Lung (tissue), 12 donors: Measurements from ENCODE around the gene SACM1L. TPM values are rescaled to one million over a fixed set of nuclear protein-coding genes. Genes with fewer than 3 reads are reported as not detected.

ENCODE experiments used
- ATAC-seq: fragments of 200-7000 bp; cut with Tn5 transposase; one replicate; pipeline ENCODE4 v1.9.1; 2020; ENCODE audit warnings: moderate number of reproducible peaks; ENCODE audit not compliant: insufficient read depth, low FRiP score
- DNase-seq, 3 donors: peaks; one replicate each; pipeline ENCODE4 v3.0.0-alpha.2; 2013 to 2017
- H3K27ac ChIP-seq, 2 donors: one replicate each; pipeline ENCODE4 v1.5.1; 2013; ENCODE audit warnings: mild to moderate bottlenecking in 2 of 2, moderate library complexity in 2 of 2, control low read depth in 1 of 2, inconsistent platforms in 1 of 2, low read depth in 1 of 2, low read length in 1 of 2
- H3K27me3 ChIP-seq, 3 donors: one replicate each; pipeline ENCODE4 v1.5.1; 2013; ENCODE audit warnings: low read length in 2 of 3; ENCODE audit not compliant: control insufficient read depth in 3 of 3, insufficient read depth in 3 of 3
- H3K36me3 ChIP-seq, 4 donors: one replicate each; pipeline ENCODE4 v1.5.1; 2013; ENCODE audit warnings: low read length in 4 of 4, mild to moderate bottlenecking in 1 of 4, moderate library complexity in 1 of 4; ENCODE audit not compliant: control insufficient read depth in 4 of 4, insufficient read depth in 4 of 4
- H3K4me1 ChIP-seq, 5 donors: one replicate each; pipeline ENCODE4 v1.5.1; 2013; ENCODE audit warnings: low read length in 5 of 5, mild to moderate bottlenecking in 2 of 5, moderate library complexity in 1 of 5; ENCODE audit not compliant: control insufficient read depth in 5 of 5, insufficient read depth in 5 of 5
- H3K4me3 ChIP-seq: one replicate; pipeline ENCODE4 v1.5.1; 2013; ENCODE audit warnings: mild to moderate bottlenecking, control low read depth, moderate library complexity
- H3K9ac ChIP-seq, 2 donors: one replicate each; pipeline ENCODE4 v1.5.1; 2013; ENCODE audit warnings: low read length in 2 of 2, control low read depth in 1 of 2; ENCODE audit not compliant: insufficient read depth in 1 of 2
- H3K9me3 ChIP-seq, 4 donors: one replicate each; pipeline ENCODE4 v1.5.1; 2013; ENCODE audit warnings: low read length in 3 of 4, mild to moderate bottlenecking in 1 of 4, moderate library complexity in 1 of 4; ENCODE audit not compliant: control insufficient read depth in 4 of 4, insufficient read depth in 3 of 4
- WGBS, 2 donors: extraction: QIAGEN DNeasy Blood & Tissue Kit; methylation state at CpG; one replicate each; pipeline ENCODE4 v1.1.7; 2013; 5-methylcytosine and 5-hydroxymethylcytosine counted together
- polyA plus RNA-seq, 2 donors: library from polyadenylated mRNA; stranded (reverse); fragments of 200-250 nt; gene quantifications; one replicate each; pipeline ENCODE4 v1.2.1, GENCODE V29; 2013
- total RNA-seq, 2 donors: library from RNA; depleted of rRNA in 1 of 2; stranded (reverse); fragments of >200 nt in 1 of 2; gene quantifications; one replicate each; pipeline ENCODE4 v1.2.1, GENCODE V29; 2014 to 2021
- TF ChIP-seq, protein P1 (sequence below): IDR thresholded peaks from 2 replicates; pipeline ENCODE4 v1.5.1; 2012; ENCODE audit warnings: mild to moderate bottlenecking; ENCODE audit errors: control extremely low read depth, extremely low read depth
- donor health status: control.
- donor health status: control.
- donor health status: Bipolar disorder and iron deficiency.
- donor health status: healthy.
- donor health status: DM: yes; HTN: yes; CAD: no.

SACM1L gene
- total and polyA plus RNA-seq, 4 donors, result 23.3 to 117 (median 43.8) TPM

DNA sequence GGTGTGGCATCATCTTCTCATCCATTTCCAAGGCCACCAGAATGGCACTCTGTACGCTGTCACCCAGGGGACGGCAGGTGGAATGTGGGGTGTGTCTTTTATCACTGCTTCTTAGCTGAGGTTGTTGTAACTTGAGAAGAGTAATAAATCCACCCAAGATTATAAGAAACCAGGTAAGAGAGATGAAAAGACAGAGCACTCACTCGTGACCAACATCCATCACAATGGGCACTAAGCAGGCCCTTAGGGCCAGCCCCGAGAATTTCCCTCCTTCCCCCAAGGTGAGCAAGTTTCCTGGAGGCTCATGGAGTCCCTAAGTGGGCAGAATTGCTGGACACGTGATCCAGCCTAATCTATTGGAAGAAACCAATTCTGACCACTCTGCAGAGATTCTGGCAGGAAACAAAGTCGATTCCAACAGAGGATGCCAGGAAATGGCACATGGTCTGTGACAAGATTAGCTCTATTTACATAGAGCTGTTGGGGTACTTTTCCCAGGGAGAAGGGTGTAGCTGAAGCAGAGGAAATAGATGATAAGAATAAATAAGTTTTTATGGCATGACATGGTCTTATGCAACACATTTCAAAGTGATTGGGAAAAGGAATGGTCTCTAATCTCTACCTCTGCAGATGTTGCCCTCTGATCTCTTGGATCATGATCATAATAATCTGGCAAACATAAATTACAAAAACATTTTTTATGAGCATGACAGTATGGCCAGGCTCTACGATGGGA lies 84.7 kb downstream of the SACM1L start:
- no peaks in the 10 kb centered on the region for H3K27me3 ChIP-seq

DNA sequence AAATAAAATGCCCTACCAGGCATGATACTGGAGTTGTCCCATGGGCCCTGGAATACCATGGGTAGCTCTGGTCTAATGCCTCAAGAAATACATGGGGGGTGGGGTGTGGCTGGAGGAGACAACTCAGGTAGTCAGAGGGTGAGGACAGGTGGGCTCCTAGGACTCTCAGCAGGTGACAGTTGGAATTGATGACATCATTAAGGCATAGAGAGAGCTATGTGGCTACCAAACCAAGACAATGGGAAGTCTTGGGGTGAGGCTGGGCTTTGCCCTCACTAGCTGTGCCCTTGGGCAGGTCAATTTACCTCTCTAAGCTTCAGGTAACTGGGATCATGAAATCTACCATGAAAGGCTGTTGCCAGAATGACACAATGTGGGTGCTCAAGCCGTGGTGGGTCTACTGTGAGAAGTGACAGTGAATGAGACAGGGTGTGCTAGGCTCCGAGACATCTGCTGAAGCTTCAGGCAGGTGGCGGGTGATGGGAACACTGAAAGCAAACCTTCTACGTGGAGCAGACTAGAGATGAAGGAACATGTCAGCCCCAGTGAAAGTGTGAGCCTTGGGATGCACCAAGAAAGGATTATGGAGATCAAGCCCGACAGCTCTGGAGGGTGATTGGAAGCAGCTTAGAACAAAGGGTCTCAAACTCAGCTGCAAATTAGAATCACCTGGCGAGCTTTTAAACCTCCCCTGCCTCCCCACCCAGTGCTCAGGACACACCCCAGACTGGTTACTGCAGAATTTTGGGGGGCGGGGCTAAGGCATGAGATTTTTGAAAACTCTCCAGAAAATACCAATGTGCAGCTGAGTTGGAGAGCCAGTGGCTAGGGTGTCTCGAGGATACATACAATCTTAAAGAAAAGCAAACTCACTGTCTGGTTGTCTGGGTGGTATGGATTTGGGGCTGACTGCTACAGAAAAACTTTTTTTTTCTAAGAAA lies 85.7 kb downstream of the SACM1L start:
- H3K9me3 ChIP-seq, result no peaks in the 10 kb centered on the region
- DNase-seq, result no peak
- H3K4me3 ChIP-seq, result no peak overlapping the region
- H3K4me1 ChIP-seq, result peaks cover 0 to 20% (median 4%) of the 10 kb centered on the region in 5 donors
- H3K36me3 ChIP-seq, result no peaks in the 10 kb centered on the region
- TF ChIP-seq, protein P1, sequence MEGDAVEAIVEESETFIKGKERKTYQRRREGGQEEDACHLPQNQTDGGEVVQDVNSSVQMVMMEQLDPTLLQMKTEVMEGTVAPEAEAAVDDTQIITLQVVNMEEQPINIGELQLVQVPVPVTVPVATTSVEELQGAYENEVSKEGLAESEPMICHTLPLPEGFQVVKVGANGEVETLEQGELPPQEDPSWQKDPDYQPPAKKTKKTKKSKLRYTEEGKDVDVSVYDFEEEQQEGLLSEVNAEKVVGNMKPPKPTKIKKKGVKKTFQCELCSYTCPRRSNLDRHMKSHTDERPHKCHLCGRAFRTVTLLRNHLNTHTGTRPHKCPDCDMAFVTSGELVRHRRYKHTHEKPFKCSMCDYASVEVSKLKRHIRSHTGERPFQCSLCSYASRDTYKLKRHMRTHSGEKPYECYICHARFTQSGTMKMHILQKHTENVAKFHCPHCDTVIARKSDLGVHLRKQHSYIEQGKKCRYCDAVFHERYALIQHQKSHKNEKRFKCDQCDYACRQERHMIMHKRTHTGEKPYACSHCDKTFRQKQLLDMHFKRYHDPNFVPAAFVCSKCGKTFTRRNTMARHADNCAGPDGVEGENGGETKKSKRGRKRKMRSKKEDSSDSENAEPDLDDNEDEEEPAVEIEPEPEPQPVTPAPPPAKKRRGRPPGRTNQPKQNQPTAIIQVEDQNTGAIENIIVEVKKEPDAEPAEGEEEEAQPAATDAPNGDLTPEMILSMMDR, result no peak
- H3K27ac ChIP-seq, result no peak overlapping the region
- WGBS, 2 donors, result 86 to 87% methylated on average over 8 of the region's 8 CpGs
- no peaks in the 10 kb centered on the region for H3K27me3 ChIP-seq
- no peak for ATAC-seq
- H3K9ac ChIP-seq, result no peak overlapping the region

More for the DNA sequence above, 84.7 kb downstream of the SACM1L start:
- Histone ChIP-seq H3K36me3 (no peaks in the 10 kb centered on the region), H3K4me1 (peaks cover 0 to 20% (median 4%) of the 10 kb centered on the region in 5 donors), H3K4me3 (no peak overlapping the region), H3K27ac (no peak overlapping the region), H3K9me3 (no peaks in the 10 kb centered on the region), H3K9ac (no peak overlapping the region)
- 58 to 65% methylated on average over 7 of the region's 7 CpGs for WGBS, 2 donors
- no peak for ATAC-seq
- DNase-seq, result no peak
- TF ChIP-seq, protein P1, result no peak

DNA sequence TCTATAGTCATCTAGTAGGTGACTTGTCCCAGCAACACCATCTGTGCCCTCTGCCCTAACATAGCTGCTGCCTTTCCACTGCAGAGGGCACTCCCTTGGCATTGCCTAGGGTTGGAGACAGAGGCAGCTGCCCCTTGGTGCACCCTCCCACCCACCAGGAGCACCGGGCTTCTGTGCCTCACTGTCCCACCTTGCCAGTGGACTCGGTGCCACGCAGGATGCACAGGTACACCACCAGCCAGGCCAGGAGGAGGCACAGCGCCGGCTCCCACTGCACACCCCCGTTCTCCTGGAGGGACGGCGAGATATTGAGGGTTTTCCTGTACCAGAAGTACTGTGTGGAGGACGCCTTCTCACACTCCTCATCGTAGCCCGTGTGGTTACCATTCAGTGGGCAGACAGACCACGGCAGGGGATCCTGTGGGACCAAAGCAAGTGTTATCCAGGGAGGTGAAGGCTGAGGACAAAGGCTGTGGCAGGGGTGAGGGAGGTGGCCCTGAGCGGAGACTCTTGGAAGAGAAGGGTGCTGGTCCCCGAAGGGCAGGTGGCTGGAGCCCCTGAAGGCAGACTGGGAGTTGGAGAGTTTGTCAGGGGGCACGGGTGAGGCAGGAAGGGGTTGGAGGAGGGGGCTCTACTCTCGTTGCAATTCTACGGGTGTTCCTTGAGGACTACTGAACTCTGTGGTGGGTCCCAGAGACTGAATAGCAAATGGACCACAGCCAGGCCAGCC lies 86.5 kb downstream of the SACM1L start:
- no peaks in the 10 kb centered on the region for H3K36me3 ChIP-seq
- 91 to 95% methylated on average over 17 of the region's 17 CpGs for WGBS, 2 donors
- no peak for ATAC-seq
- TF ChIP-seq, protein P1, result no peak
- no peak overlapping the region for H3K27ac ChIP-seq
- peak in 1 of 3 donors; percentile 49 for DNase-seq
- no peak overlapping the region for H3K4me3 ChIP-seq
- H3K9ac ChIP-seq, result no peak overlapping the region
- no peaks in the 10 kb centered on the region for H3K27me3 ChIP-seq
- peaks cover 0 to 20% (median 4%) of the 10 kb centered on the region in 5 donors for H3K4me1 ChIP-seq
- no peaks in the 10 kb centered on the region for H3K9me3 ChIP-seq
